GM18907 (cell line): ENCODE results near the gene IARS2.
"Not testable (repeated sequence)": the region's sequence is repeated elsewhere in the genome, so short reads cannot be mapped to it uniquely, and the experiment has no call there.

Experiments
- ATAC-seq: cut with Tn5 transposase; IDR thresholded peaks from one replicate; pipeline ENCODE4 v1.9.1; 2021; ENCODE audit warnings: mild to moderate bottlenecking, moderate library complexity; ENCODE audit not compliant: unreplicated experiment

Gene IARS2

DNA sequence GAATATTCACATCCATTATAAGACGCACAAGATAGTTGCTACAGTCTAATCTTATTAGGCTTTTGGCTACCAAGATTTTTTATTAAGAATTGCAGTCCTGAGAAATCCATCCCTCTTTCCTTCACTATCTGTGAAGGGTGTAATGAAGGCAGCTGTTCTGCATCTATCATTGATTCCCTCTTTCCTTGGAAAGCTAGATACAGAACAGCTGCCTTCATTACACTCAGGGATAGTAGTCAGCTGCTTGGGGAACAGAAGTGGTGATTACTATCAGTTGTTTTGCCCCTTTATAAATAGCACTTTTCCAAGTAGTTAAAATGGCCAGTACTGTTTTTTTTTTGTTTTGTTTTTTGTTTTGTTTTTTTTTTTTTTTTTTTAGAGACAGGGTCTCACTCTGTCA, 70.2 kb downstream of the IARS2 start:
- no peak for ATAC-seq

DNA sequence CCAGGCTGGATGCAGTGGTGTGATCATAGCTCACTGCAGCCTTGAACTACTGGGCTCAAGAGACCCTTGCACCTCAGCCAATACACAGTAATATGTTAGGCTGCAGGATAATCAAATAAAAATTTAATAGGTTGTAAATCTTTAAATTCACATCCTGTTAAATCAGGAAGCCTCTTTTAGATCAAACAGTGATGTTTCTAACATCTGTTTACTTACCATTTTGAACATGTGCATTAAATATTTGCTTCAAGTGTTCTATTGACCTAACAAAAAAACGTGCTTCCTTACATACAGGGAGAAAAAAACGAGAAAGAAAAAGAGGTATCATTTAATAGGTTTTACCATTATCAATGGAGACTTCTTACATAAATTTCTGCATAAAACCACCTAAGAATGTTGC, 70.6 kb downstream of the IARS2 start:
- no peak for ATAC-seq

DNA sequence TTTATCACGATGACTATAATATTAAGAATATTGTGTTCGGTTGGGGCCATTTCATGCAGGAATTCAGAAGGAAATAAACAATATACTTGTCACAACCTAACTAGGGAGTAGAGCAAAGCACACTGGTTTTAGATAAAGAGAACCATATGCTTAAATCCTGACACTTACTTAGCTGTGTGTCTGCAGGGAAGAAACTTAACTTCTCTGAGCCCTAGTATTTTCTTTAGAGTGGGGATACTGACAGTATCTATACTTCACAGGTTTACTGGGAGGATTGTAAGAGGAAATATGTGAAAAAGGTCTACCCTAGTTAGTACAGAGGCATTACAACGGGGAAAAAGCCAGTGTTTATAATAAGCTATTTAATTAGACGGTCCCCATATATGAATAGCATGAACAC, 72.9 kb downstream of the IARS2 start:
- ATAC-seq = no peak

DNA sequence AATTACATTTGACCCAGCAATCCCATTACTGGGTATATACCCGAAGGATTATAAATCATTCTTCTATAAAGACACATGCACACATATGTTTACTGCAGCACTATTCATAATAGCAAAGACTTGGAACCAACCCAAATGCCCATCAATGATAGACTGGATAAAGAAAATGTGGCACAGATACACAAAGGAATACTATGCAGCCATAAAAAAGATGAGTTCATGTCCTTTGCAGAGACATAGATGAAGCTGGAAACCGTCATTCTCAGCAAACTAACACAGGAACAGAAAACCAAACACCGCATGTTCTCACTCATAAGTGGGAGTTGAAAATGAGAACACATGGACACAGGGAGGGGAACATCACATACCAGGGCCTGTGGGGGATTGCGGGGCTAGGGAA, 76.0 kb downstream of the IARS2 start:
- not testable (repeated sequence) for ATAC-seq

DNA sequence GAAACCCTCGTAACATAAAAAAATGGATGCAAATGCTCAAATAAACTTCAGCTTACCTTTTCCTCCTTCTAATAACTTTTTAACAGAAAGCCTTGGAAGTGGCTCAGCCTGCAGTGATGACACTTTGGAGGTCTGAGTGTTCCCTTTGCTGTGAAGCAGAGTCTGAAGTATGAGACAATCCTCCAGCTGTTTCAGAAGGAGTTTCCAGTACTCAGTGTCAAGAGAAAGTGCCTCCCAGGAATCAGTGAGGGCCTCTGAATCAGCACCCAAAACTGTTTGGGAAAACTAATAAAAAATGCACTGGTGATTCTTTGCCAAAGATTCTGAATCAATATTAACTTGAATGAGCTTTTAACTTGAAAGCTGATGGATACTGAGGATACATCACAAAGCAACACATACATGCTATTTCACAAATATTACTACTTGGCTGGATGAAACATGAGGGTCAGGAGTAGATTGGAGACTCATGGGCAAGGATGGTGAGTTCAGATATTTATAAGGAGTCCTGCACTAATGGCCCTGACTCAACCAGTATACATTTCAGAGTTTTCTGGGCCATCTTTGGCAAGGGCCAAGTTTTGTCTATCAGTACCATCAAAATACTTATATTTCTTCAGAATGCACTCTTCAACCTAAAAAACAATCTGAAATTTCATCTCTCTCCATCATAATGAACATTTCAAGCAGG, 77.0 kb downstream of the IARS2 start:
- no peak for ATAC-seq

DNA sequence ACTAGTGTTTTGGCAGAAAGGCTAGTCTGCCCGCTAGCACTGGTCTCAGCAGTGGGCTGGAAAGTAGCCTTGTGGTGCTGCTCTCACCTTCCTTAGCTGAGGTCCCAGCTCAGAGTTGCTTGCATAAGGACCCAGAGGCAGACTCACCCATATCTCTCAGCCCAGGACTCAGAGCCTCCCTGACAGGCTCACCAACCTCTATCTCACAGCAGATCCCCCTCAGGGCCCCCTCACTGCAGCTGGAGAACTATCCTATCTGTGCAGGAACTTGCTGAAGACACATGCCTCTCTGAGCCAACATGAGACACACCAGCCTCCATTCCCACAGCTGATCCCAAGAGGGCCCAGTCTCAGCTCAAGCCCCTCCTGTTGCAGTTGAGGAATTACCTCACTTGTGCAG, 82.6 kb downstream of the IARS2 start:
- ATAC-seq = no peak

DNA sequence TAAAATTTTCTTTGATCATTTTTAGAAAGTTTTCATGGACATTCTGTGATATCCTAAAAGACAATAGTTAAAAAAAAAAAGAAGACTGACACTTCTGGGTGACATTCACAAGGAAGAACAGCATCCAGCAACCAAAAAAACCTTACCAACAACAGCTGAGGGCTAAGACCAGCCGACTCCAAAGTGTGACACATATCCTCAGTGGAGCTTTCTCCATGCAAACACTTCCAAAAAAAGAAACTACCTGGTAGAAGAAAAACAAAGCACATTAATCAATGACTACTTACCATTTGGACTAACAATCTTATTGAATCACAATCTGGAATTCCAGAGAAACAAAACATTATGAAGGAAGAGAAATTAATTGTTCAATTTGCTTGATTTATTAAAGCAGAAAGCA, 88.2 kb downstream of the IARS2 start:
- ATAC-seq = no peak

DNA sequence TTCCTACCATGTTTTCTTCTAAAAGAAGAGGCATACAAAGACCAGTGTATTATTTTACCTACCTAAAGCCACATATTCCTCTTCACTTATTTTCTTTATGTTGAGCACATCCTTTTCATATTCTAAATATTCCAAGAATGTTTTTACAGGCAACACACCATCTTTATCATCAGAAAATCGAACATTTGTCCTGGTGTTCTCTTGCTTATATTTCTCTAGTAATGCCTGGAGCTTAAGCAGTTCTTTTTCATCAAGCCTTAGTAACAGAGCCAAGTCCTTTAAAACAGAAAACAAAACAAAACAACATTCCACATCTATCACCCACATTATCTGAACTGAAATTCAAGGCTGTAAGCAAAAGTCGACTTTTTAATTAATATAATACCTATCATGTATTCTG, 88.7 kb downstream of the IARS2 start:
- no peak for ATAC-seq

DNA sequence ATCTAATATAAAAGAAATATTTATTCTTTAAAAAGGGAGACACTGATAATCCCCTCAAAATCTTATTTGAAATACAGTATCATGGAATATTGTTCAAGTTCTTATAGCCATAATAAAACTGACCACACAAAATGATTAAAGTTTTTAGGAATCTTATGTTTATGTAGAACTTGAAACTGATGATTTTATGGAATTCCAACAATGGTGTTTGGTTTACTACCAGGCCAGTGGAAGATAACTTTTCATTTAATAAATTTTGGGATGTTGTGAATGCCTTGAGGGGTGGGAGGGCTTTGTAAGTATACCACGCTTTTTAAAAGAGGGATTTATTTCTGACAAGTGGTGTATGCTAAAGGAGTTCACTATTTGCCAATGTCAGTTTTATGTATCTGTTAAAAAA, 90.6 kb downstream of the IARS2 start:
- no peak for ATAC-seq

DNA sequence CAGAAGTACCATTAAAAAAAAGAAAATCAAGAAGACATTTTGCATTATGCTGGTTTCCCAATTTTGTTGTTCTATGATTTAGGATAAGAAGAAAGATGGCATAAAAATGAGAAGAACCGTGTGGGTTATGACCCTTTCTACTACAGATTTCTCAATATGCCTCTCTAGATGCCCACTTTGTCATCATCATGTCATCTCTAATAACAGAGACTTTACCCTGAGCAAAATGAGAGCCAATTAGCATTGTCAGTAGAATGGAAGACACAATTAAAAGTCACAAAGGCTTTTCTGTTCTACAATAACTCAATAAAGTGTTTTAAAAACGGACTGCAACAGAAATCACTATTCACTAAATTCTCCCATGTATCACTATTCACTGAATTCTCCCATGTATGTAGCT, 92.8 kb downstream of the IARS2 start:
- no peak for ATAC-seq

DNA sequence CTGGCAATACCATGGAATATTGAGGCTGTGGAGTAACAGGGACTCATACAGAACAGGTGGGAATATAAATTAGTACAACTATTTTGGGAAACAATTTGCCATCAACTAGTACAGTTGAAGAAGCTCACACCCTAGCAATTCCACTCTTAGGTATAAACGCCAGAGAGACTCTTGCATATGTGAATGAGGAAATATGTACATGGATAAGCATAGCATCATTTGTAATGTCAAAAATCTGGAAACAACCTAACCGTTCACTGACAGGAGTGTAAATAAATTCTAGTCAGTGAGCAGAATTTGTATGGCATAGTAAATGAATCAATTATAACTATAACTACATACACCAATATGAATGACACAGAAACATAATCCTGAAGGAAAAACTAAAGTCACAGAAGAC, 94.6 kb downstream of the IARS2 start:
- no peak for ATAC-seq

DNA sequence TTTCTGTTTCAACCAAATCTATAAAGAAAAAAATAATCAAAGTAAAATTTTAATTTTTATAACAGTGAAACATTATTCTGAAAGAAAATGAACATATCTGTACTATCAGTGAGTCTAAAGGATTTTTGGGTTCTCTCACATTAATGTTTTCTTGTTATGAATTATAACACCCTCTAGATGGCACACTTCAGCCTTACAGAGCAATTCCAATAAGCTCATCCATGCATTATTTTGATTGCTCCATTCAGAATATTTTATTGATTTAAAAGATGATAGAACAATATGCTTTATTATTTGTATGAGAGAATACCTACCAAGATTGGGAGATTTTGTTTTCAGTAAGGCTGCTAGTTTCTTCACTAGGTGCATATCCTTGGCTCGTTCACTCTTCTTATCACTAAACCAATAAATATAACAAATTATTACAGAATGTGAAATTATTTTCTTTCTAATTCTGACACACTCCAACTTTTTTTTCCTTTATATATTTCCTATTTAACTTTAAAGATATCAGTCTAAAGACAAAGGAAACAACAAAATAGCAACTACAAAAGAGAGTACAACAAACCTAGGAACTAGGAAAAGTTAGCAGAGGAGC, 95.9 kb downstream of the IARS2 start:
- ATAC-seq = no peak

DNA sequence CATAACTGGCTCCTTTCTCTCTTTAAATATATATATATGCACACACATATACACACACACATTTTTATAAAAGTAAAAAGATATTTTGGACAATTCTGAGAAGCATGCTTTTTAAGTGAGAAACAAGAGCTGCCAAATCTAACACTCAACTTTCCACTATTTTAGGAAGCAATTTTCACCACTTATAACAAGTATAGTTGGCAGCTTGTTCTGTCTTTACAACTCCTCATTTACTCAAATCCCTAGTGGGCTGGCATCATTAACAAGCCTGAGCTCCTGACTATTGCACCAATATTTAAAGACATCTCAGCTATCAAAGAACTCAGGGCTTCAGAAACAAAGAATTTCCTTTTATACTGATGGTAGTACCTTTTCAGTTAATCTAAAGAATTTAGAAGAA, 101.8 kb downstream of the IARS2 start:
- no peak for ATAC-seq
